ENCODE data around the gene ARNT2.

DNA sequence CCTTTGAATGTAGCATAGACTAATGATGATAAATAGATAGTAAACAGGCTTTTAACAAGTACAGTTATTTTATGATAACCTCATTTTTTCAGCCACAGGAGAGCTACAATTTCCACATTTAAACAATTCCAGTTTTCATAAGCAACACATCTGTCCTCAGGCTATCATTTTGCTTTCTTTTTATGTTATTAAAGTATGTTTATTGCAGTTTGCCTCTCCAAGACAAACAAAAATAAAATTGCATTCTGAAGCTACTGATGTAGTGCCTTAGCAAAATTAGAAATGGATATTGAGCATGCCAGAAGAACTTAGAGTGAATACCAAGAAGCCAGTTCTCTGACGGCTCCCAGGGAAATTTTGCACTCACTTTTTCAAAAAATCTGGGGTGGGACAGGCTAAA is 150.4 kb downstream of the ARNT2 start:
- TF ChIP-seq, protein P1, sequence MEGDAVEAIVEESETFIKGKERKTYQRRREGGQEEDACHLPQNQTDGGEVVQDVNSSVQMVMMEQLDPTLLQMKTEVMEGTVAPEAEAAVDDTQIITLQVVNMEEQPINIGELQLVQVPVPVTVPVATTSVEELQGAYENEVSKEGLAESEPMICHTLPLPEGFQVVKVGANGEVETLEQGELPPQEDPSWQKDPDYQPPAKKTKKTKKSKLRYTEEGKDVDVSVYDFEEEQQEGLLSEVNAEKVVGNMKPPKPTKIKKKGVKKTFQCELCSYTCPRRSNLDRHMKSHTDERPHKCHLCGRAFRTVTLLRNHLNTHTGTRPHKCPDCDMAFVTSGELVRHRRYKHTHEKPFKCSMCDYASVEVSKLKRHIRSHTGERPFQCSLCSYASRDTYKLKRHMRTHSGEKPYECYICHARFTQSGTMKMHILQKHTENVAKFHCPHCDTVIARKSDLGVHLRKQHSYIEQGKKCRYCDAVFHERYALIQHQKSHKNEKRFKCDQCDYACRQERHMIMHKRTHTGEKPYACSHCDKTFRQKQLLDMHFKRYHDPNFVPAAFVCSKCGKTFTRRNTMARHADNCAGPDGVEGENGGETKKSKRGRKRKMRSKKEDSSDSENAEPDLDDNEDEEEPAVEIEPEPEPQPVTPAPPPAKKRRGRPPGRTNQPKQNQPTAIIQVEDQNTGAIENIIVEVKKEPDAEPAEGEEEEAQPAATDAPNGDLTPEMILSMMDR (conservative IDR thresholded peaks at IDR 0.05; ENCODE audit: low read length) = no peak
- TF ChIP-seq EZH2phosphoT487 (IDR thresholded peaks at IDR 0.05; ENCODE audit: borderline replicate concordance, low read depth, low read length) = no peak

All from OCI-LY7 (cell line).